ENCODE data around the gene PID1. TPM values are rescaled to one million over a fixed set of nuclear protein-coding genes. Genes with fewer than 3 reads are reported as not detected.

The PID1 gene
- total RNA-seq, 1 donor from 2014 or later = 51.4 TPM

GRCh38 chr2:229269941-229270340, 1.1 kb downstream of the PID1 start:
- no peaks in the 10 kb centered on the region for H3K9me3 ChIP-seq
- H3K27me3 ChIP-seq = no peaks in the 10 kb centered on the region
- peak overlapping the region; percentile 33 for H3K27ac ChIP-seq
- peak overlapping the region; percentile 72 for H3K4me3 ChIP-seq
- peaks cover 23% of the 10 kb centered on the region for H3K4me1 ChIP-seq
- DNase-seq (no peak), ATAC-seq (no peak)
- no peaks in the 10 kb centered on the region for H3K36me3 ChIP-seq
- TF ChIP-seq CTCF (IDR thresholded peaks at IDR 0.05) = no peak
- intact Hi-C loops (cut with DNase I) = no loop called here

GRCh38 chr2:229269146-229269545, 1.9 kb downstream of the PID1 start:
- TF ChIP-seq CTCF (IDR thresholded peaks at IDR 0.05) = no peak
- ATAC-seq (no peak), DNase-seq (no peak)
- H3K27ac ChIP-seq = no peak overlapping the region
- H3K36me3 ChIP-seq = no peaks in the 10 kb centered on the region
- H3K4me3 ChIP-seq = peak overlapping the region; percentile 72
- H3K4me1 ChIP-seq = peaks cover 23% of the 10 kb centered on the region
- H3K9me3 ChIP-seq = no peaks in the 10 kb centered on the region
- no peaks in the 10 kb centered on the region for H3K27me3 ChIP-seq
- intact Hi-C loops (cut with DNase I) = no loop called here

GRCh38 chr2:229268626-229269025, 2.5 kb downstream of the PID1 start:
- H3K9me3 ChIP-seq = no peaks in the 10 kb centered on the region
- peaks cover 19% of the 10 kb centered on the region for H3K4me1 ChIP-seq
- no peak overlapping the region for H3K27ac ChIP-seq
- ATAC-seq (no peak), DNase-seq (no peak)
- no peaks in the 10 kb centered on the region for H3K27me3 ChIP-seq
- peak overlapping the region; percentile 72 for H3K4me3 ChIP-seq
- intact Hi-C loops (cut with DNase I) = no loop called here
- TF ChIP-seq CTCF (IDR thresholded peaks at IDR 0.05) = no peak
- no peaks in the 10 kb centered on the region for H3K36me3 ChIP-seq

GRCh38 chr2:229267080-229267479, 4.0 kb downstream of the PID1 start:
- Histone ChIP-seq H3K4me1 (peaks cover 19% of the 10 kb centered on the region), H3K4me3 (peak overlapping the region; percentile 72), H3K36me3 (no peaks in the 10 kb centered on the region), H3K27ac (no peak overlapping the region), H3K9me3 (no peaks in the 10 kb centered on the region), H3K27me3 (no peaks in the 10 kb centered on the region)
- no peak for TF ChIP-seq CTCF (IDR thresholded peaks at IDR 0.05)
- intact Hi-C loops (cut with DNase I) = no loop called here
- no peak for ATAC-seq
- DNase-seq = no peak

- intact Hi-C loops (cut with DNase I) = no loop called here
- TF ChIP-seq CTCF (IDR thresholded peaks at IDR 0.05) = no peak
- Histone ChIP-seq H3K4me1 (peaks cover 19% of the 10 kb centered on the region), H3K9me3 (no peaks in the 10 kb centered on the region), H3K27me3 (no peaks in the 10 kb centered on the region), H3K36me3 (no peaks in the 10 kb centered on the region), H3K4me3 (no peak overlapping the region), H3K27ac (no peak overlapping the region)
- ATAC-seq (peak; percentile 76), DNase-seq (no peak)
Measured at GRCh38 chr2:229265727-229266126, 5.4 kb downstream of the PID1 start.

GRCh38 chr2:229261599-229261998, 9.5 kb downstream of the PID1 start:
- intact Hi-C loops (cut with DNase I) = no loop called here
- no peak overlapping the region for H3K27ac ChIP-seq
- peaks cover 11% of the 10 kb centered on the region for H3K4me1 ChIP-seq
- H3K9me3 ChIP-seq = no peaks in the 10 kb centered on the region
- TF ChIP-seq CTCF (IDR thresholded peaks at IDR 0.05) = no peak
- ATAC-seq = no peak
- no peak for DNase-seq
- no peaks in the 10 kb centered on the region for H3K27me3 ChIP-seq
- no peak overlapping the region for H3K4me3 ChIP-seq
- no peaks in the 10 kb centered on the region for H3K36me3 ChIP-seq
